NCI-H2171 treated with DMSO at 0.1 percent for 48 hours (cell line): ENCODE results near the gene ADPRS.

Experiments
- DNase-seq: peaks from one replicate; lab custom pipeline; 2025; lab: John Stamatoyannopoulos, UW

Gene ADPRS

GRCh38 chr1:36088577-36089392 lies at the start of gene ADPRS:
Gene ADPRS, plus strand, starts transcription at chr1:36088892. Its CDS starts 13 bp downstream, at chr1:36088905.
- peak; percentile 88 for DNase-seq

- DNase-seq, result no peak
Observed at GRCh38 chr1:36040238-36040637, 48.5 kb upstream of the ADPRS start.

DNA sequence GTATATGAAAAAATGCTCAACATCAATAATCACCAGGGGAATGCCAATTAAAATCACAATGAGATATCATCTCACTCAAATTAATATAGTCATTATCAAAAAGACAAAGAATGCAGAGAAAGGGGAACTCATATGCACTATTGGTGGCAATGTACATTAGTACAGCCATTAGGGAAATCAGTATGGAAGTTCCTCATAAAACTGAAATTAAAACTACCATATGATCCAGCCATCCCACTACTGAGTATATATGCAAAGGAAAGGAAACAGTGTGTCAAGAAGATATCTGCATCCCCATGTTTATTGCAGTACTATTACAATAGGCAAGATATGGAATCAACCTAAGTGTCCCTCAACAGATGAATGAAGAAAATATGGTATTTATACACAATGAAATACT lies 36.9 kb upstream of the ADPRS start:
- no peak for DNase-seq

DNA sequence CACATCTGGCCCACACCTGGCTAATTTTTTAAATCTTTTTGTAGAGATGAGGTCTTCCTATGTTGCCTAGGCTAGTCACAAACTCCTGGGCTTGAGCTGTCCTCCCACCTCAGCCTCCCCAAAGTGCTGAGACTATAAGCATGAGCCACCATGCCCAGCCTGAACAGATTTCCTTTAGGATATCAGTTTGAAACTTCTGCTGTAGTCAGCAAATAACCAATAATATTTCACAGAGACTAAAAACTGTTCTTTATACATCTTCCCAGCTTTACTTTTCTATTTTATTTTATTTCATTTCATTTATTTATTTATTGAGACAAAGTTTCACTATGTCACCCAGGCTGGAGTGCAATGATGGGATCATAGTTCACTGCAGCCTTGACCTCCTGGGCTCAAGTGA lies 34.7 kb upstream of the ADPRS start:
- DNase-seq, result no peak

DNA sequence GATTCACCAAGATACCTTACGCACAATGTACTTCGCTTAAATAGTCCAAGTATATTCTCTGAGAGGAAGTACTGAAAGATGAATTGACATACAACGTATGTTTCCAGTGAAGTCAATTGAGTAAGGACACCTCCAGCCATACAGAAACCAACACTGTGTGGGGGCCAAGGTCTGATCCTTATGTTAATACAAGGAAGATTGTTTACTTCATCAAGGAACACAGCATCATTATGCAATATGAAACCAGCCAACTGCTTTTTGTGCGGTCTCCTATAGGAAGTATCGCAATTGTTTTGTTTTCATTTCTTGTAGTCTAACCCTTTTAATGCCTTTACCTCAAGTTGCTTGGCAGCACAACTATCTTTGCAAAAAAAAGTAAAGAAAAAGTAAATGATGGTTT lies 33.0 kb upstream of the ADPRS start:
- DNase-seq, result no peak

DNA sequence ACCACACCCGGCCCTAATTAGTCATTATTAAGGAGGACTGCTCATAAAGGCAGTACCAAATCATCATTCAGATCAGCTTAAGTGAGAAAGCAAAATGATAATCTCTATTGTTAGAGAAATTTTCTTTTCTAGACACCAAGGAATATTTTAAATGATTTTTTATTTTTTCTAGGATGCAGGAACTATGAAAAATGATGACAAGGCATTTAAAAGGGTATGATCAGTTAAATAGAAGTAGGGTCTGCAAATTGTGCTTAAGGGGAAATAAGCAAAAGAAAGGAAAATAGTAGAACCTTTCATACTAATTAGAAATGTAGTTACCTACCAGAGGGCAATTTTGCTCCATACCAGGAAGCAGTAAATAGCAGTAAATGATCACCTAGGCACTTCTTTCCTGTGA lies 26.4 kb upstream of the ADPRS start:
- DNase-seq, result no peak

DNA sequence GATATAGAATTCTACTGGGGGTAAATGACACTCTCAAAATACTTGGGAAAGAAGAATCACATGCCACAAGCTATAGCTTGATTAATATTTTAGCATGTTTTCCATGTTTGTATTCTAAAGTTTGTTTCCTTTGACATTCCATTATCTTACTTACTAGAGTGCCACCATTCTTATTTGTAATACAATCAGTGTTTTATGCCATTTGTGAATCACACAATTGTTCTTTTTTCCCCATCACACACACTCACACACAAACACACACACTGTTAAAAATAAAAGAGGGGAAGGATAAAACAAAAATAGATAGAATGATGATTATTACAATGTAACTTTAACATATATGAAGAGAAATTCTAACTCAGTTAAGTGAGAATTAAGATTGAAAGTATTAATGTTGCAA lies 20.8 kb upstream of the ADPRS start:
- no peak for DNase-seq

- no peak for DNase-seq
Observed at GRCh38 chr1:36068866-36069265, 19.8 kb upstream of the ADPRS start.

DNA sequence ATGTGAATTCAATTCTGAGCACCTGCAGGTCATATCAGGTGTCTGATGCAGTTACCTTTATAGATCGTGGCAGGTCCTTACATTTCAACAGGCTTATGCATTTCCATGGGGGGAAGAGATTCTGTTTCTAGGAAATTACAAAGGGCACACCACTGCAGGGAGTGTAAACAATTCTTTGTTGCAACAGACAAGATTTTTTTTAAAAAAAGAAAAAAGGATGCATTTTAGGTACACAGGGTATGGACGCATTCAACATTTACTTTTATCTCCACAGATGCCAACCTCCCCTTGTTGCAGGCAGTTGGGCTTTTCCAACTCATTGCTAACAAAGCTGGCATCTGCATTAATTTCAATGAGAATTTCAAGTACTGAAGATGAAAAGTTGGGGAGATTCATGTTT lies 18.3 kb upstream of the ADPRS start:
- peak; percentile 84 for DNase-seq

- DNase-seq, result no peak
Observed at GRCh38 chr1:36076979-36077573, 11.6 kb upstream of the ADPRS start.

- no peak for DNase-seq
Observed at GRCh38 chr1:36080236-36080635, 8.5 kb upstream of the ADPRS start.

- no peak for DNase-seq
Observed at GRCh38 chr1:36080801-36081200, 7.9 kb upstream of the ADPRS start.

- DNase-seq, result peak; percentile 30
Observed at GRCh38 chr1:36081926-36082485, 6.7 kb upstream of the ADPRS start.

- no peak for DNase-seq
Observed at GRCh38 chr1:36083219-36083618, 5.5 kb upstream of the ADPRS start.

DNA sequence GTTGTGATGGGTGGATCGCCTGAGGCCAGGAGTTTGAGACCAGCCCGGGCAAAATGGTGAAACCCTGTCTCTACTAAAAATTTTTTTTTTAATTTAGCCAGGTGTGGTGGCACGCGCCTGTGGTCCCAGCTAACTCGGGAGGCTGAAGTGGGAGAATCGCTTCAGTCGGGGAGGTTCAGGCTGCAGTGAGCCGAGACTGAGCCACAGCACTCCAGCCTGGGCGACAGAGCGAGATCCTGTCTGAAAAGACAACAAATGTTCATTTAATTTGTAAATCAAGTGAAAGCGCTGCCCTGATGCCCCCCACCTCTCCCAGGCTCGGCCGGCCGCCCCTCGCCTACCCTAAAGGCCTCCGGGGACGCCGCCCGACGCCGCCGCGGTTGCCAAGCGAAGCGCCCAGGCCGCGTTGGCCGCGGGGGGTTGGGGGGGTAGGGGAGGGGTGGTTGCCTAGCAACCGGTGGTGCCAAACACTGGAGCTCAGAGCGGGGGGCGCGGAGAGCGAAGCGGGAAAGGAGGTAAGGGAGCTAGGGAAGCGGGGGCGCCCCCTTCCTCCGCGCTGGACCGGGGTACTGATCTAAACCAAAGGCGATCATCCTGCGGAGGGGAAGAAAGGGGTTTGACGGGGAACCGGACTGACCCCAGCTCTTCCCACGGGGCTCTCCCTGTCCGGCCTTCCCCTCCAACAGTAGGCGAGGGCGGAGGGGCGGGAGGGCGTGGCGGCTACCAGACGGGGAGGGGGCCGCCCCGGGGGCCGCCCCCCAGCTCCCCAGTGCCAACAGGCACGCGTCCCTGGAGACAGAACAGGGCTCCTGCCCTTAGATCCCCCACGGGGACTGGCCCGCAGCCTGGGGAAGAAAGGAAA lies 4.8 kb upstream of the ADPRS start, which contains the start of gene TEKT2:
TEKT2 (plus strand) TSS at position 460 of the 862 bp plus-strand sequence. CDS start 828 bp downstream, outside the sequence.
- DNase-seq, result peak; percentile 78

DNA sequence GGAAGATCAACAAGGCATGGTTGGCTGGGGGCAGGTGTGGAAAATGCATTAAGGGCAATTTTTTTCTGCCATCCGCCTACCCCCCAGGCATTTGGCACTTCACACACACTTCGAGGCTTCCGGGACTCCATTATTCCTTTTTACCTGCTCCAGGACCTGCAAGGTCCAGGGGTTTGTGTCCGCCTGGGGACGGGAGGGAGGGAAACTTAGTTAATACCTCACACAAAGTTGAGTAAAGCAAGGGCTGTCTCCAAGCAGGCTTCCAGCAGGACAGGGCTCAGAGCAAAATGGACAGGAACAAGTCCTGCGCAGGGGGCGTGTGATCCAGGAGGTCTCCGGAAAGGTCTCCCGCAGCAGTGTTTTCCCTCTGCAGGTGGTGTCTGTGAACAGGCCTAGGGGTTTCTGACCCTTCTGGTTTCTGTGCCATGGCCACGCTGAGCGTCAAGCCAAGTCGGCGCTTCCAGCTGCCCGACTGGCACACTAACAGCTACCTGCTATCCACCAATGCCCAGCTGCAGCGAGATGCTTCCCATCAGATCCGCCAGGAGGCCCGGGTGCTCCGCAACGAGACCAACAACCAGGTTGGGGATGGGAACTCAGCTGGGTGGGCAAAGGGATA lies 4.1 kb upstream of the ADPRS start:
- no peak for DNase-seq

- DNase-seq, result no peak
Observed at GRCh38 chr1:36085126-36085525, 3.6 kb upstream of the ADPRS start.

DNA sequence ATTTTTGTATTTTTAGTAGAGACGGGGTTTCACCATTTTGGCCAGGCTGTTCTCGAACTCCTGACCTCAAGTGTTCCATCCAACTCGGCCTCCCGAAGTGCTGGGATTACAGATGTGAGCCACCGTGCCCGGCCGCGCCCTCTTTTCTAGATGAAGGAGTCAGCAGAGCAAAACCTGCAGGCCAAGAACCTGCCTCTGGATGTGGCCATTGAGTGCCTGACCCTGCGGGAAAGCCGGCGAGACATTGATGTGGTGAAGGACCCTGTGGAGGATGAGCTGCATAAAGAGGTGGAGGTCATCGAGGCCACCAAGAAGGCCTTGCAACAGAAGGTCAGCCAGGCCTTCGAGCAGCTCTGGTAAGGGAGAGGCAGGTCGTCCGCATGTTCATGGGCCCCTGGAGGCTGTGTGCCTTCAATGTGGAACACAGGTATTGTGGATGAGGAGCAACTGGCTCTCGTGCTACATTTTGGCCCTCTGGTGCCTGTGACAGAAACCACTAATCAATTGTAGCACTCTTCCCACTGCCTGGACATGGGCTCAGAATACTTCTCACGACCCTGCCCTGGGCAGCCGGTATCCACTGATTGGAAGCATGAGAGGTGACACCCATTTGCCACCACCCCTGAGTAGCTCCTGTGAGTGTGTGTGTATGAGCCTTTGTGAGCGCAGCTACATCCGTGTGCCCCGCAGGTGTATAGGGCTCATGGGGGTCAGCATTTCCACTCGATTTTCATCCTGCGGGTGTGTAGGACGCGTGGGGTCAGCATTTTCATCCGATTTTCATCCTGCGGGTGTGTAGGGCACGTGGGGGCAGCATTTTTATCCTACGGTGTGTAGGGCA lies 2.8 kb upstream of the ADPRS start:
- no peak for DNase-seq

DNA sequence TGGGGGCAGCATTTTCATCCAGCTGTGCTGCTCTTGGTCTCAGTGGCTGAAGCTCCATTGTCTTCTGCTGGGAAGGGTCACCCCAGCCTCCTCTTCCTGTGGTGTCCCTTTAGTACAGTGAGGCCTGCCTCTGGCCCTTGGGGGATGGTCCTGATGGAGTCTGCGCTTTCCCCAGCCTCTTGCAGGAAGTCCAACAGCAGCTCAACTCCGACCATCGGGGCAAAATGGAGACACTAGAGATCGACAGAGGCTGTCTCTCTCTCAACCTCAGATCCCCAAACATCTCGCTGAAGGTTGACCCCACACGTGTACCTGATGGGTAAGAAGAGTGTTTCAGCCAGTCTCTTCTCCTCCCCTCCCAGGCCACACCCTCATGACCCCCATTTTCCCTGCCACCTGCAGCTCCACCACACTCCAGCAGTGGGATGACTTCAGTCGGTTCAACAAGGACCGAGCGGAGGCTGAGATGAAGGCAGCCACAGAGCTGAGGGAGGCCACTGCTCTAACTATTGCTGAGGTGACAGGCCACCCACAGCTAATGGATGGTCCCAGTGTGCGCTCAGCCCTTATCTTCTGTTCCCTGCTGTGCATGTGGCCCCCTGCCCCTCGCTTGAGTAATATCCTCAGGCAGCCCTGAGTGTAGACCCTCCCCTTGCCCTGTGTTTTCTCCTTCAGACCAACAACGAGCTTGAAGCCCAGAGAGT lies 2.0 kb upstream of the ADPRS start:
- DNase-seq, result no peak
